Ishikawa (cell line): Measurements from ENCODE around the gene MRPS2.

ENCODE experiments used
- CEBPB ChIP-seq: IDR thresholded peaks from 2 replicates; pipeline ENCODE4 v1.6.1; 2012
- EP300 ChIP-seq: IDR thresholded peaks from 2 replicates; pipeline ENCODE4 v1.6.1; 2012; ENCODE audit warnings: borderline replicate concordance
- FOXM1 ChIP-seq: IDR thresholded peaks from 2 replicates; pipeline ENCODE4 v1.6.1; 2012; ENCODE audit warnings: low read depth, borderline replicate concordance
- MAX ChIP-seq: IDR thresholded peaks from 2 replicates; pipeline ENCODE4 v1.6.1; 2012
- NFIC ChIP-seq: IDR thresholded peaks from 2 replicates; pipeline ENCODE4 v1.6.1; 2012
- RAD21 ChIP-seq: IDR thresholded peaks from 2 replicates; pipeline ENCODE4 v1.6.1; 2012; ENCODE audit warnings: low read depth
- REST ChIP-seq: IDR thresholded peaks from 2 replicates; pipeline ENCODE4 v1.6.1; 2012; ENCODE audit warnings: low read depth, mild to moderate bottlenecking
- TAF1 ChIP-seq: IDR thresholded peaks from 2 replicates; pipeline ENCODE4 v1.6.1; 2012; ENCODE audit warnings: low read depth, mild to moderate bottlenecking
- TEAD4 ChIP-seq: IDR thresholded peaks from 2 replicates; pipeline ENCODE4 v1.6.1; 2012
- USF1 ChIP-seq: IDR thresholded peaks from 2 replicates; pipeline ENCODE4 v1.6.1; 2012
- YY1 ChIP-seq: IDR thresholded peaks from 2 replicates; pipeline ENCODE4 v1.6.1; 2012; ENCODE audit warnings: low read depth

GRCh38 chr9:135454737-135455136, 45.7 kb upstream of the MRPS2 start:
- TF ChIP-seq EP300 = no peak
- no peak for TF ChIP-seq FOXM1
- TF ChIP-seq RAD21 = no peak
- TF ChIP-seq YY1 = no peak
- TF ChIP-seq CEBPB = no peak
- no peak for TF ChIP-seq REST
- no peak for TF ChIP-seq TAF1
- TF ChIP-seq MAX = no peak
- no peak for TF ChIP-seq TEAD4
- no peak for TF ChIP-seq USF1
- TF ChIP-seq NFIC = no peak
